CD8-positive, alpha-beta memory T cell (primary cell): Measurements from ENCODE around the gene RASAL2. TPM values are rescaled to one million over a fixed set of nuclear protein-coding genes. Genes with fewer than 3 reads are reported as not detected.
A peak's percentile ranks its signal among the peaks of the same experiment; 100 is the strongest.

Experiments
- CTCF ChIA-PET: fragments of 350-600 bp; sonication (Branson Sonifier 250); formaldehyde crosslinking; loops from one replicate; lab custom pipeline; 2021; ENCODE audit warnings: antibody characterized with exemption; lab: Charles Lee
- POLR2A ChIA-PET: fragments of 350-600 bp; sonication (Branson Sonifier 250); formaldehyde crosslinking; loops from one replicate; lab custom pipeline; 2021; ENCODE audit warnings: antibody characterized with exemption; lab: Charles Lee
- DNase-seq, 5 donors: peaks; one replicate each; pipeline versions ENCODE4 v3.0.0 to v3.0.0-alpha.2; 2020 to 2022; ENCODE audit warnings: mixed read lengths in 1 of 5
- H3K27ac ChIP-seq: one replicate; pipeline ENCODE4 v1.7.0; 2013; ENCODE audit warnings: low read depth, mild to moderate bottlenecking, low read length, moderate library complexity
- H3K27me3 ChIP-seq: 2 replicates; pipeline ENCODE4 v1.7.0; 2013; ENCODE audit warnings: low read length, mild to moderate bottlenecking; ENCODE audit not compliant: insufficient read depth, poor library complexity, severe bottlenecking
- H3K36me3 ChIP-seq: 2 replicates; pipeline ENCODE4 v1.7.0; 2013; ENCODE audit warnings: mild to moderate bottlenecking, low read length, moderate library complexity; ENCODE audit not compliant: insufficient read depth
- H3K4me1 ChIP-seq: 2 replicates; pipeline ENCODE4 v1.7.0; 2013; ENCODE audit warnings: mild to moderate bottlenecking, low read length, moderate library complexity; ENCODE audit not compliant: insufficient read depth
- H3K4me3 ChIP-seq: 2 replicates; pipeline ENCODE4 v1.7.0; 2013; ENCODE audit warnings: mild to moderate bottlenecking, low read length
- H3K9me3 ChIP-seq: 2 replicates; pipeline ENCODE4 v1.7.0; 2013; ENCODE audit warnings: mild to moderate bottlenecking, low read length
- H3K27ac Mint-ChIP-seq, 8 donors: one replicate each; pipeline ENCODE4 v1.8.0; 2020 to 2021; ENCODE audit warnings: mixed read lengths in 8 of 8, mild to moderate bottlenecking in 6 of 8, inconsistent platforms in 3 of 8, moderate library complexity in 3 of 8
- H3K27me3 Mint-ChIP-seq, 2 donors: one replicate each; pipeline ENCODE4 v1.8.0; 2020 to 2021; ENCODE audit warnings: mixed read lengths in 2 of 2, mild to moderate bottlenecking in 1 of 2, moderate library complexity in 1 of 2
- H3K36me3 Mint-ChIP-seq, 3 donors: one replicate each; pipeline ENCODE4 v1.8.0; 2020 to 2021; ENCODE audit warnings: mixed read lengths in 3 of 3, inconsistent platforms in 1 of 3, mild to moderate bottlenecking in 1 of 3
- H3K4me1 Mint-ChIP-seq, 3 donors: one replicate each; pipeline ENCODE4 v1.8.0; 2020 to 2021; ENCODE audit warnings: mixed read lengths in 3 of 3, inconsistent platforms in 1 of 3, mild to moderate bottlenecking in 1 of 3
- H3K4me3 Mint-ChIP-seq, 7 donors: one replicate each; pipeline ENCODE4 v1.8.0; 2020 to 2021; ENCODE audit warnings: mixed read lengths in 7 of 7, mild to moderate bottlenecking in 6 of 7, moderate library complexity in 4 of 7, inconsistent platforms in 2 of 7
- H3K9me3 Mint-ChIP-seq, 5 donors: one replicate each; pipeline ENCODE4 v1.8.0; 2020 to 2022; ENCODE audit warnings: mixed read lengths in 5 of 5, mild to moderate bottlenecking in 3 of 5, moderate library complexity in 2 of 5, inconsistent platforms in 1 of 5
- polyA plus RNA-seq: library from polyadenylated mRNA; unstranded; fragments of 300-500 nt; fragmentation: Illumina TruSeq; gene quantifications from one replicate; pipeline ENCODE4 v1.2.3, GENCODE V29; 2021
- total RNA-seq, 2 experiments: library from RNA; stranded (reverse); gene quantifications; one replicate each; pipeline ENCODE4 v1.2.3, GENCODE V29; 2021

The RASAL2 gene
- total and polyA plus RNA-seq, 3 experiments from 2014 or later, result 0.04 to 0.07 TPM; not detected in 1

DNA sequence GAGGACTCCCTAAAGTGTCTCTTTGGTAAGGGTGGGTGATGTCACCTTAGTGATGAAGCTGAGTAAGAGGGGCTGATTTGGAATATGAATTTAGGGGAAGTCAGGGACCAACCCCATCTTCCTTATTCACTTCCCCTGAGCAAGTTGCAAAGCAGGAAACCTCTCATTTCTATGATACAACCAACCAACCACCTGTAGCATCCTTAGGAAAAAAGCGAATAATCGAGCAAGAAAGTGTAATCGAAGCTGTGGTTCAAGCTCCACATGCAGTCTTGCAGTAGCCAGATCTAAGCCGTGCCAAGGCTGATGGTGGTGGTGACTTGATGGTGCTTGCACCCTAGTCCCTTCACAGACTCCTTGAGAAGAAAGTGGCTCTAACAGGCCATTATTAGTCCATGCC, 422.2 kb downstream of the RASAL2 start:
- H3K4me1 Mint-ChIP-seq, result no peaks in the 10 kb centered on the region
- Histone ChIP-seq H3K36me3 (no peaks in the 10 kb centered on the region), H3K27me3 (no peaks in the 10 kb centered on the region), H3K4me1 (no peaks in the 10 kb centered on the region), H3K9me3 (no peaks in the 10 kb centered on the region), H3K27ac (no peak overlapping the region), H3K4me3 (no peak overlapping the region)
- no peak for DNase-seq
- H3K4me3 Mint-ChIP-seq, result no peak overlapping the region
- H3K9me3 Mint-ChIP-seq, result peaks cover 0 to under 1% (median 0%) of the 10 kb centered on the region in 5 donors
- no peak overlapping the region for H3K27ac Mint-ChIP-seq
- peaks cover 0 to 4% of the 10 kb centered on the region in 2 donors for H3K27me3 Mint-ChIP-seq
- ChIA-PET POLR2A (no interaction called here), CTCF (no interaction called here)
- H3K36me3 Mint-ChIP-seq, result no peaks in the 10 kb centered on the region

DNA sequence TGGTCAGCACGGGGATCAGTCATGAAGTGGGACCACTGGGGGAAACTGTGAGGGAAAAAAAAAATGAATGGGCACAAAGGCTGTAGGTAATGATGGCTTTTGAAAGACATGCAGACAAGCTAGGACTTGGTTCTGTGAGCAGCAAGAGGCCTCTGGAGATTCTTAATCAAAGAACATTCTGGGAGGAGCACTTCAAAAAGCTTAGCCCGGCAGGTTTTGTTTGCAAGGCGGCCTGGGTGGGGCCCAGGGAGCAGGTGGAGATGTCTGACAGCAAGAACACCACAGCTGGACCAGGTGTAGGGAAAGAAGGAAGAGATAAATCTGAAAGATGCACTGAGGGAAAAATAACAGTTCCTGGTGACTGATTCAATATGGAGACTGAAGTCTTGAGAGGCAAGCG, 425.0 kb downstream of the RASAL2 start:
- Histone ChIP-seq H3K9me3 (no peaks in the 10 kb centered on the region), H3K4me3 (no peak overlapping the region), H3K4me1 (no peaks in the 10 kb centered on the region), H3K36me3 (no peaks in the 10 kb centered on the region), H3K27me3 (no peaks in the 10 kb centered on the region), H3K27ac (no peak overlapping the region)
- H3K4me1 Mint-ChIP-seq, result no peaks in the 10 kb centered on the region
- ChIA-PET POLR2A (no interaction called here), CTCF (interaction anchor here (2.8 kb wide), 1 partner anchor 14 kb away, joined by 10 read pairs; no protein-coding TSS in a partner anchor)
- H3K4me3 Mint-ChIP-seq, result no peak overlapping the region
- no peaks in the 10 kb centered on the region for H3K36me3 Mint-ChIP-seq
- H3K27me3 Mint-ChIP-seq, result peaks cover 0 to 2% of the 10 kb centered on the region in 2 donors
- H3K9me3 Mint-ChIP-seq, result peaks cover 0 to 2% (median 0%) of the 10 kb centered on the region in 5 donors
- no peak overlapping the region for H3K27ac Mint-ChIP-seq
- no peak for DNase-seq

DNA sequence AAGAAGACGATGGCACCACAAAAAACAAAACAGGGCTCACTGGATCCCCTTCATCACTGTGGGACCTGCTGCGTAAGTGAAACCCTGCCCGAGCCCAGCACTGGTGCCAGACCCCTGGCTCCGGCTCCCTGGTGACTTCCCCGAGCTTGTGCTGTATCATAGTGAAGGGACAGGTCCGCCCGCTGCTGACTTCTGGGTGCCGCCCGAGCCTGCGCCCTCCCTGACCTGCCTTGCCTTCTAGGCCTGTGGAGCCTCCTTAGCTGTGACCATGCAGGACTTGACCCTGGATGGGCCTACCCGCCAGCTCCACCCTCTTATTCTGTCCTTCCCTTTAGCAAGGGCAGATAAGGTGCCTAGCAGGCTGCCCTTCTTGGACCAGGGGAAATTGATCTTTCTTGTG, 426.9 kb downstream of the RASAL2 start:
- no peak overlapping the region for H3K4me3 ChIP-seq
- no peak for DNase-seq
- Mint-ChIP-seq H3K9me3 (peaks cover 0 to 2% (median 0%) of the 10 kb centered on the region in 5 donors), H3K36me3 (no peaks in the 10 kb centered on the region), H3K27ac (peak overlapping the region in 1 of 8 donors; percentile 25), H3K4me1 (no peaks in the 10 kb centered on the region), H3K4me3 (no peak overlapping the region), H3K27me3 (no peaks in the 10 kb centered on the region)
- CTCF ChIA-PET, result interaction anchor here (2.8 kb wide), 1 partner anchor 12 kb away, joined by 10 read pairs; no protein-coding TSS in a partner anchor
- H3K4me1 ChIP-seq, result no peaks in the 10 kb centered on the region
- H3K36me3 ChIP-seq, result no peaks in the 10 kb centered on the region
- no peaks in the 10 kb centered on the region for H3K27me3 ChIP-seq
- POLR2A ChIA-PET, result no interaction called here
- no peaks in the 10 kb centered on the region for H3K9me3 ChIP-seq
- no peak overlapping the region for H3K27ac ChIP-seq

DNA sequence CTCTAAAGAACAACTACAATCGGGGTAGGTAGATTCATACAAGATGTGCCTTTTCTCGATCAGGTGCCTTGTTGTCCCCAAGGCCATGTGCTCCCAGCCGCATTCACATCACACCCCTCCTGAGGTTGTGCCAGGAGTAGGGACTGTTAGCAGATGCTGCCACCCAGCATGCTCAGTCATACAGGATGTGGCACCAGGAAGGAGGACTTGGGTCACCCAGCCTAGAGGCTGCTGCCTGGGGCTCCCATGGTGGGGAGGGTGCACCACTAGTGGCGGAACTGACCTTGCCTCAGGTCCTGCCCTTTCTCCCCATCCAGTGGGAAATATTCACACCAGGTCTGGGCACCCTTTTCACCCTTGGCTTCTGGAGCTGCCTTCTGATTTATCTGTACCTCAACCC, 427.3 kb downstream of the RASAL2 start:
- ChIA-PET POLR2A (no interaction called here), CTCF (no interaction called here)
- Histone ChIP-seq H3K9me3 (no peaks in the 10 kb centered on the region), H3K4me3 (no peak overlapping the region), H3K4me1 (no peaks in the 10 kb centered on the region), H3K27me3 (no peaks in the 10 kb centered on the region), H3K36me3 (no peaks in the 10 kb centered on the region), H3K27ac (no peak overlapping the region)
- H3K4me3 Mint-ChIP-seq, result no peak overlapping the region
- no peak overlapping the region for H3K27ac Mint-ChIP-seq
- no peaks in the 10 kb centered on the region for H3K36me3 Mint-ChIP-seq
- no peaks in the 10 kb centered on the region for H3K27me3 Mint-ChIP-seq
- DNase-seq, result no peak
- peaks cover 0 to 2% (median 0%) of the 10 kb centered on the region in 5 donors for H3K9me3 Mint-ChIP-seq
- H3K4me1 Mint-ChIP-seq, result no peaks in the 10 kb centered on the region

DNA sequence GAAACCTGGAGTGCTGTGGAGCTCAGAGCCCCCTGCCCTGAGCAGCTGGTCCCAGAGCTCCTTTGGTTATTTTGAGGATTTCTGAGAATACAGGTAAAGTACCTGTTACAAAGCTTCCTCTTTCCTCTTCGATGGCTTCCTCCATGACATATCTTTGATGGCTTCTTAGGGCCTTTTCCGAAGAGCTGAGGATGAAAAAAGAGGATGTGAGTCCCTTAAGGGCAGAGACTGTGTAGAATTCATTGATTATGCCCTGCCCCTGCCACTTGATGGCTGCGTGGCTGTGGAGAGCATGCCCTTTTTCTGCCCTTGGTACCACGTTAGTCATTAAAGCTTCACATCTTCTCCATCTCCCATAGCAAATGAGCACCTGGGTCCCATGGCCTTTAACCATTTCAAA, 433.2 kb downstream of the RASAL2 start:
- Histone ChIP-seq H3K4me1 (no peaks in the 10 kb centered on the region), H3K9me3 (no peaks in the 10 kb centered on the region), H3K27me3 (no peaks in the 10 kb centered on the region), H3K27ac (no peak overlapping the region), H3K36me3 (no peaks in the 10 kb centered on the region), H3K4me3 (no peak overlapping the region)
- no peak for DNase-seq
- Mint-ChIP-seq H3K4me1 (peaks cover 0 to under 1% (median 0%) of the 10 kb centered on the region in 3 donors), H3K4me3 (peak overlapping the region in 1 of 7 donors; percentile 61), H3K36me3 (no peaks in the 10 kb centered on the region), H3K9me3 (no peaks in the 10 kb centered on the region), H3K27ac (no peak overlapping the region), H3K27me3 (peaks cover 0 to under 1% of the 10 kb centered on the region in 2 donors)
- POLR2A ChIA-PET, result no interaction called here
- CTCF ChIA-PET, result interaction anchor here (1.5 to 1.9 kb wide), 2 partner anchors 16 to 476 kb away, joined by 4 to 8 read pairs; no protein-coding TSS in a partner anchor

DNA sequence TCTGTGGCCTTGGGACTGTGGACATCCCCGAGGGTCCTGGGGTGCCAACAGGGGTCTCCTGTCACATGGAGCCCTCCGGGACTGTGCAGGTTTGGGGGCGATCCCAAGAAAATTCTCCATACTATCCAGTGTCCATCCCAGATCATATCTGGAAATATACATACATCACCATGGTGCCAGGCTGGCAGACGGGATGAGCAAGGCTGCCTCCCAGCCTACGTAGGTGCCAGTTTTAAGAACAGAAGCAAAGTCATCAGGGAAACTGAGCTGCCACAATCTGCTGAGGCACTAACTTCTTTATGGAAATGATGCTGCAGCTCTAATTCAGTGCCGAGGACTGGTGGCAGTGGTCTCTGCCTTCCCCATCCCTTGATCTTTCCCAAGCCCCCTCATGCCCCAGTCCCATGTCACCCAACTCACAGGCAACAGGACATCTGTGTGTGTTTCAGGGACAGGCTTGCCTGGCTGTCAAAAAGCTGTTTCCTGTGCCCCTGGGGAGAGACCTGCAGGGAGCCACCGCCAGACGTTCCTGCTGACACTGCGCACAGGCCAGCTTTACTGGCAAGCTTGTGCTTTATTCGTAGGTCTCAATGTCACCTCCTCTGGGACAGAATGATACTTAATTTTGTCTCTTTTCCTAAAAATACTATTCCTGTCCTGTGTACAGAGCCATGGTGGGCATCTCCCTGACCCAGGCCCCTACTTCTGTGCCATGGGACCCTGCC, 434.5 kb downstream of the RASAL2 start:
- H3K27ac Mint-ChIP-seq, result peak overlapping the region in 1 of 8 donors; percentile 38
- H3K27me3 Mint-ChIP-seq, result peaks cover 0 to 4% of the 10 kb centered on the region in 2 donors
- Histone ChIP-seq H3K27me3 (no peaks in the 10 kb centered on the region), H3K27ac (no peak overlapping the region), H3K9me3 (no peaks in the 10 kb centered on the region), H3K36me3 (no peaks in the 10 kb centered on the region), H3K4me1 (peaks cover 4% of the 10 kb centered on the region), H3K4me3 (no peak overlapping the region)
- ChIA-PET POLR2A (no interaction called here), CTCF (interaction anchor here (1.4 to 1.9 kb wide), 4 partner anchors 11 to 474 kb away, joined by 4 to 8 read pairs (median 5); no protein-coding TSS in a partner anchor)
- H3K4me3 Mint-ChIP-seq, result no peak overlapping the region
- H3K4me1 Mint-ChIP-seq, result peaks cover 0 to 5% (median 2%) of the 10 kb centered on the region in 3 donors
- H3K9me3 Mint-ChIP-seq, result no peaks in the 10 kb centered on the region
- DNase-seq, result no peak
- no peaks in the 10 kb centered on the region for H3K36me3 Mint-ChIP-seq

DNA sequence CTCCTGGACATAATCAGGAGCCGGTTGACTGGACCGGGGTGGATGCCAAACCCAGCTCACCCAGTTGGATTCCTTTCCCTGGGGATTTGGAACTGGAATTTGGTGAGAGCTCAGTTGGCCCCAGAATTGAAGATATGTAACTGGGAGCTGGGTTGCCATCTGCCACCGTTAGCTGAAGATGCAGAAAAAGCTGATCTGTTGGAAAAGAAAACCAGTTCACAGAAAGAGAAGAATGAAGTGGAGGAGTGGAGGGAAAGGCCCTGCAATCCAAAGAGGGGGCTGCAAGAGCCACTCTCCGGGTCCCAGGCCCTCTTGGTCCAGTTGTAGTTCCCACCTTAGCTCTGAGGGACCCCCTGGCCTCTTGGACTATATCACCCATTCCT, 435.0 kb downstream of the RASAL2 start:
- CTCF ChIA-PET, result interaction anchor here (1.4 to 1.9 kb wide), 4 partner anchors 11 to 474 kb away, joined by 4 to 8 read pairs (median 5); no protein-coding TSS in a partner anchor

DNA sequence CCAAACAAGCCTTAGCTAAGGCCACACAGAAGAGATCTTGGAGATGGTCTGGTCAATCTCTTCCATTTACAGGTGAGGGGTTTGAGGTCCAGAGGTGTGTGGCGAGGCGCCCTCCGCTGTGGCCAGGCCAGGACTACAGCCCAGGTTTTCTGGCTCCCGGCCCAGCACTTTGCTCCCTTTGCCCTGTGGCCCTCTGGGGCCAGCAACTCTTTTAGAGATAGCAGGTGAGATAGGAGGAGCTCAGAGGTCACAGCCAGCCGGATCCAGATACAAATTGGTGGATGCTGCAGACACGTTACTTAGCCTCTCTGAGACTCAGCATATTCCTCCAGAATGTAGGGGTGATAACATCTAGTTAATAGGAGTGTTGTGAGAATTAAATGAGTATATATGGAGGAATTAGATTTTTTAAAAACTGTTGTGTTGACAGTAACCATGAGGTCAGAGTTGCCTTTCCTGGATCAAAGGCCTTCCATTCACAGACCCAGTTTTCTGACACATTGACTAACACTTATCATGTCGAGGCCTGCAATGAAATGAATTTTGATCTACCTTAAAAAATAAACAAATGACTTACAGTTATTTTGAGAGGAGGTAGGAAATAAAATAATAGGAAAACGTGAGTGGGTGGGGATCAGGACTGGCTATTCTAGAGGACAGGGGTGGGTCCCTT, 435.6 kb downstream of the RASAL2 start:
- Histone ChIP-seq H3K27me3 (no peaks in the 10 kb centered on the region), H3K9me3 (no peaks in the 10 kb centered on the region), H3K4me1 (peaks cover 4% of the 10 kb centered on the region), H3K36me3 (no peaks in the 10 kb centered on the region), H3K4me3 (no peak overlapping the region), H3K27ac (no peak overlapping the region)
- H3K4me1 Mint-ChIP-seq, result peaks cover 0 to 5% (median 2%) of the 10 kb centered on the region in 3 donors
- peak overlapping the region in 1 of 8 donors; percentile 52 for H3K27ac Mint-ChIP-seq
- POLR2A ChIA-PET, result no interaction called here
- no peak for DNase-seq
- H3K27me3 Mint-ChIP-seq, result peaks cover 0 to 7% of the 10 kb centered on the region in 2 donors
- no peaks in the 10 kb centered on the region for H3K36me3 Mint-ChIP-seq
- no peaks in the 10 kb centered on the region for H3K9me3 Mint-ChIP-seq
- H3K4me3 Mint-ChIP-seq, result no peak overlapping the region
- CTCF ChIA-PET, result interaction anchor here (1.4 to 1.9 kb wide), 3 partner anchors 10 to 28 kb away, joined by 4 to 6 read pairs (median 4); no protein-coding TSS in a partner anchor

More for the DNA sequence above, 435.0 kb downstream of the RASAL2 start:
- Mint-ChIP-seq H3K4me1 (peaks cover 0 to 5% (median 2%) of the 10 kb centered on the region in 3 donors), H3K9me3 (no peaks in the 10 kb centered on the region), H3K27me3 (peaks cover 0 to 7% of the 10 kb centered on the region in 2 donors), H3K27ac (peak overlapping the region in 1 of 8 donors; percentile 38), H3K4me3 (no peak overlapping the region), H3K36me3 (no peaks in the 10 kb centered on the region)
- DNase-seq, result no peak
- Histone ChIP-seq H3K27ac (no peak overlapping the region), H3K4me3 (no peak overlapping the region), H3K27me3 (no peaks in the 10 kb centered on the region), H3K4me1 (peaks cover 4% of the 10 kb centered on the region), H3K36me3 (no peaks in the 10 kb centered on the region), H3K9me3 (no peaks in the 10 kb centered on the region)
- POLR2A ChIA-PET, result no interaction called here
